MM.1S (cell line): ENCODE measurements around the gene WDR81.

Source experiments
- EZH2 ChIP-seq: fragments of 300-600 bp; sonication (generic); optimal IDR thresholded peaks from 2 replicates; pipeline ENCODE3; 2017; ENCODE audit warnings: low read depth, mild to moderate bottlenecking, antibody characterized with exemption, low read length, mixed read lengths
- EZH2phosphoT487 ChIP-seq: fragments of 300-600 bp; sonication (generic); IDR thresholded peaks from 2 replicates; pipeline ENCODE4 v1.6.1; 2018; ENCODE audit warnings: antibody characterized with exemption, low read length
- TF ChIP-seq, protein P1 (sequence below): fragments of 300-600 bp; sonication (generic); IDR thresholded peaks from 2 replicates; pipeline ENCODE4 v1.5.1; 2016; ENCODE audit warnings: antibody characterized with exemption, low read length, mixed read lengths

DNA sequence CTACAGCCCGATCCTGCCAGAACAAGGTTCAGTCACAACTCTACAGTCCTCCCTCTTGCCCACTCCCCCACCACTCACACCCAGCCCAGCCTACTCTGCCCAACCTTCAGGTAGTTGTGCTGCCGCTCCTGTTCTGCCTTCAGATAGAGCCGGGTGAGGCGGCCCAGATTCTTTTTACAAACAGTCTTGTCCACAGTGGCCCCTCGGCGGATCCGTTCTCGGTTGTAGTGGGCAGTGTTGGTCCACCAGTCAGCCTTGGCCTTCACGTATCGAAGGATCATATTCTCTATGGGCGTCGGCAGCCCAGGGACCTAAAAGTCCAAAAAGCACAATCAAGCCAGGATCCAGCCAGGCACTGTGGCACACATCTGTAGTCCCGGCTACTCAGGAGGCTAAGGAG, 48.1 kb upstream of the WDR81 start:
- TF ChIP-seq, protein P1, sequence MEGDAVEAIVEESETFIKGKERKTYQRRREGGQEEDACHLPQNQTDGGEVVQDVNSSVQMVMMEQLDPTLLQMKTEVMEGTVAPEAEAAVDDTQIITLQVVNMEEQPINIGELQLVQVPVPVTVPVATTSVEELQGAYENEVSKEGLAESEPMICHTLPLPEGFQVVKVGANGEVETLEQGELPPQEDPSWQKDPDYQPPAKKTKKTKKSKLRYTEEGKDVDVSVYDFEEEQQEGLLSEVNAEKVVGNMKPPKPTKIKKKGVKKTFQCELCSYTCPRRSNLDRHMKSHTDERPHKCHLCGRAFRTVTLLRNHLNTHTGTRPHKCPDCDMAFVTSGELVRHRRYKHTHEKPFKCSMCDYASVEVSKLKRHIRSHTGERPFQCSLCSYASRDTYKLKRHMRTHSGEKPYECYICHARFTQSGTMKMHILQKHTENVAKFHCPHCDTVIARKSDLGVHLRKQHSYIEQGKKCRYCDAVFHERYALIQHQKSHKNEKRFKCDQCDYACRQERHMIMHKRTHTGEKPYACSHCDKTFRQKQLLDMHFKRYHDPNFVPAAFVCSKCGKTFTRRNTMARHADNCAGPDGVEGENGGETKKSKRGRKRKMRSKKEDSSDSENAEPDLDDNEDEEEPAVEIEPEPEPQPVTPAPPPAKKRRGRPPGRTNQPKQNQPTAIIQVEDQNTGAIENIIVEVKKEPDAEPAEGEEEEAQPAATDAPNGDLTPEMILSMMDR: no peak
- TF ChIP-seq EZH2: no peak
- TF ChIP-seq EZH2phosphoT487: no peak
